ENCODE data around the gene MMP8. TPM values are rescaled to one million over a fixed set of nuclear protein-coding genes. Genes with fewer than 3 reads are reported as not detected.

MMP8 gene
- total and polyA plus RNA-seq, 2 experiments from 2014 or later, result not detected

GRCh38 chr11:102685754-102686153 is 39.0 kb downstream of the MMP8 start:
- peaks cover 13% of the 10 kb centered on the region; the same call in 1 of the 2 replicates for H3K4me1 ChIP-seq (ENCODE audit: insufficient read depth)
- H3K27me3 Mint-ChIP-seq (ENCODE audit: insufficient read depth, low read depth, poor library complexity), result no peaks in the 10 kb centered on the region
- no peaks in the 10 kb centered on the region for H4K20me1 ChIP-seq (replicated peaks; ENCODE audit: insufficient read depth)
- H3K9me2 ChIP-seq (ENCODE audit: insufficient read depth), result no peaks in the 10 kb centered on the region
- H3K4me3 Mint-ChIP-seq, result no peak overlapping the region
- peak overlapping the region; percentile 45 for H3K4me2 ChIP-seq
- H3K27ac ChIP-seq (ENCODE audit: low read depth), result no peak overlapping the region
- 0 out of 2 replicates have a peak overlapping the region, but pooled peaks have one; percentile 1 for H3K4me3 ChIP-seq
- TF ChIP-seq ZNF114 (CRISPR knock-in tag; IDR thresholded peaks at IDR 0.05), result no peak
- TF ChIP-seq EZH2 (IDR thresholded peaks at IDR 0.05; ENCODE audit: low read depth, unreplicated experiment), result no peak
- no peak; the same call in 1 of the 2 replicates for TF ChIP-seq NANOG (IDR thresholded peaks at IDR 0.05; ENCODE audit: borderline replicate concordance)
- no peak for TF ChIP-seq STAT1 (IDR thresholded peaks at IDR 0.05; ENCODE audit: unreplicated experiment)
- no peak for TF ChIP-seq JUNB (IDR thresholded peaks at IDR 0.05; ENCODE audit: unreplicated experiment)
- no peaks in the 10 kb centered on the region for H3K27me3 ChIP-seq (ENCODE audit: insufficient read depth)
- H3K4me1 Mint-ChIP-seq, result peaks cover 21% of the 10 kb centered on the region
- H3F3A ChIP-seq (replicated peaks; ENCODE audit: low read depth), result no peaks in the 10 kb centered on the region
- H2AFZ ChIP-seq, result no peak overlapping the region
- no peaks in the 10 kb centered on the region for H3K79me2 ChIP-seq (replicated peaks; ENCODE audit: insufficient read depth)
- no peak overlapping the region for H3K27ac Mint-ChIP-seq
- no peak for ATAC-seq
- H3K36me3 Mint-ChIP-seq (ENCODE audit: low read depth), result peaks cover 6% of the 10 kb centered on the region; the same call in 1 of the 3 replicates
- H3K36me3 ChIP-seq (ENCODE audit: insufficient read depth), result no peaks in the 10 kb centered on the region
- no peak for DNase-seq (ENCODE audit: low spot score)
- H3K9me3 Mint-ChIP-seq, result peaks cover 8% of the 10 kb centered on the region

- no peak overlapping the region for H3K4me3 ChIP-seq
- DNase-seq (ENCODE audit: low spot score) (no peak), ATAC-seq (no peak)
- no peak for TF ChIP-seq ETS1 (IDR thresholded peaks at IDR 0.05)
- no peak for TF ChIP-seq ZNF114 (CRISPR knock-in tag; IDR thresholded peaks at IDR 0.05)
- no peak for TF ChIP-seq REST (IDR thresholded peaks at IDR 0.05; ENCODE audit: unreplicated experiment)
- TF ChIP-seq JUNB (IDR thresholded peaks at IDR 0.05; ENCODE audit: unreplicated experiment), result no peak
- no peak for TF ChIP-seq ZNF462 (CRISPR knock-in tag; IDR thresholded peaks at IDR 0.05)
- no peak for TF ChIP-seq EZH2phosphoT487 (IDR thresholded peaks at IDR 0.05; ENCODE audit: unreplicated experiment)
- H3K4me2 ChIP-seq, result peak overlapping the region; percentile 45
- no peak overlapping the region for H2AFZ ChIP-seq
- H3K79me2 ChIP-seq (replicated peaks; ENCODE audit: insufficient read depth), result no peaks in the 10 kb centered on the region
- H3F3A ChIP-seq (replicated peaks; ENCODE audit: low read depth), result no peaks in the 10 kb centered on the region
- H3K4me1 Mint-ChIP-seq, result peaks cover 20% of the 10 kb centered on the region
- peaks cover 6% of the 10 kb centered on the region; the same call in 1 of the 3 replicates for H3K36me3 Mint-ChIP-seq (ENCODE audit: low read depth)
- H4K20me1 ChIP-seq (replicated peaks; ENCODE audit: insufficient read depth), result no peaks in the 10 kb centered on the region
- no peaks in the 10 kb centered on the region for H3K27me3 Mint-ChIP-seq (ENCODE audit: insufficient read depth, low read depth, poor library complexity)
- H3K27me3 ChIP-seq (ENCODE audit: insufficient read depth), result no peaks in the 10 kb centered on the region
- no peak overlapping the region for H3K27ac ChIP-seq (ENCODE audit: low read depth)
- H3K9me3 Mint-ChIP-seq, result peaks cover 8% of the 10 kb centered on the region
- H3K36me3 ChIP-seq (ENCODE audit: insufficient read depth), result no peaks in the 10 kb centered on the region
- H3K4me1 ChIP-seq (ENCODE audit: insufficient read depth), result peaks cover 13% of the 10 kb centered on the region; the same call in 1 of the 2 replicates
- no peaks in the 10 kb centered on the region for H3K9me2 ChIP-seq (ENCODE audit: insufficient read depth)
- no peak overlapping the region for H3K27ac Mint-ChIP-seq
- H3K4me3 Mint-ChIP-seq, result no peak overlapping the region
These were observed 39.4 kb downstream of the MMP8 start for GRCh38 chr11:102685338-102685737.
